Vagina (tissue), 2 donors: ENCODE measurements around the gene MAB21L2. TPM values are rescaled to one million over a fixed set of nuclear protein-coding genes. Genes with fewer than 3 reads are reported as not detected.
A peak's percentile ranks its signal among the peaks of the same experiment; 100 is the strongest.

ENCODE experiments used
- DNase-seq, 2 donors: peaks; one replicate each; pipeline ENCODE4 v3.0.0-alpha.2; 2017; ENCODE audit errors: extremely low spot score in 2 of 2
- H3K27ac ChIP-seq: fragments of 200-600 bp; sonication (generic); one replicate; pipeline ENCODE4 v1.5.1; 2019
- H3K27me3 ChIP-seq: fragments of 200-600 bp; sonication (generic); one replicate; pipeline ENCODE4 v1.5.1; 2019
- H3K36me3 ChIP-seq, 2 donors: fragments of 200-600 bp; sonication (generic); one replicate each; pipeline ENCODE4 v1.5.1; 2017 to 2019
- H3K4me1 ChIP-seq: fragments of 200-600 bp; sonication (generic); one replicate; pipeline ENCODE4 v1.5.1; 2019
- H3K4me3 ChIP-seq, 2 donors: fragments of 200-600 bp; sonication (generic); 1 replicate in 1 of 2; 2 replicates in 1 of 2; pipeline ENCODE4 v1.5.1; 2016 to 2019
- H3K9me3 ChIP-seq: fragments of 200-600 bp; sonication (generic); one replicate; pipeline ENCODE4 v1.5.1; 2019
- POLR2A ChIP-seq, 2 donors: fragments of 450-650 bp; IDR thresholded peaks; one replicate each; pipeline ENCODE4 v1.6.1; 2017; ENCODE audit warnings: antibody characterized with exemption in 2 of 2, mild to moderate bottlenecking in 2 of 2, moderate library complexity in 2 of 2
- POLR2AphosphoS5 ChIP-seq, 2 donors: sonication (generic); formaldehyde crosslinking; IDR thresholded peaks; one replicate each; pipeline ENCODE4 v1.9.0; 2017; ENCODE audit warnings: antibody characterized with exemption in 2 of 2, mild to moderate bottlenecking in 2 of 2, low read depth in 1 of 2; ENCODE audit not compliant: insufficient read depth in 1 of 2
- intact Hi-C: fragments of 100-400 bp; cut with DNase I; formaldehyde crosslinking; loops from one replicate; pipeline ENCODE4 v1.15.1; 2023
- total RNA-seq: library from RNA; depleted of rRNA; stranded (reverse); fragments of >200 nt; gene quantifications from one replicate; pipeline ENCODE4 v1.2.3, GENCODE V29; 2016
- TF ChIP-seq, protein P1 (sequence below), 3 experiments: fragments of 450-650 bp in 2 of 3; fragments of 200-600 bp in 1 of 3; sonication (generic) in 1 of 3; IDR thresholded peaks; one replicate each; pipeline ENCODE4 v1.5.1; 2017 to 2019; ENCODE audit warnings: antibody characterized with exemption in 3 of 3, mild to moderate bottlenecking in 2 of 3, moderate library complexity in 2 of 3

The MAB21L2 gene
- total RNA-seq, 1 donor from 2014 or later, result 0.25 TPM

DNA sequence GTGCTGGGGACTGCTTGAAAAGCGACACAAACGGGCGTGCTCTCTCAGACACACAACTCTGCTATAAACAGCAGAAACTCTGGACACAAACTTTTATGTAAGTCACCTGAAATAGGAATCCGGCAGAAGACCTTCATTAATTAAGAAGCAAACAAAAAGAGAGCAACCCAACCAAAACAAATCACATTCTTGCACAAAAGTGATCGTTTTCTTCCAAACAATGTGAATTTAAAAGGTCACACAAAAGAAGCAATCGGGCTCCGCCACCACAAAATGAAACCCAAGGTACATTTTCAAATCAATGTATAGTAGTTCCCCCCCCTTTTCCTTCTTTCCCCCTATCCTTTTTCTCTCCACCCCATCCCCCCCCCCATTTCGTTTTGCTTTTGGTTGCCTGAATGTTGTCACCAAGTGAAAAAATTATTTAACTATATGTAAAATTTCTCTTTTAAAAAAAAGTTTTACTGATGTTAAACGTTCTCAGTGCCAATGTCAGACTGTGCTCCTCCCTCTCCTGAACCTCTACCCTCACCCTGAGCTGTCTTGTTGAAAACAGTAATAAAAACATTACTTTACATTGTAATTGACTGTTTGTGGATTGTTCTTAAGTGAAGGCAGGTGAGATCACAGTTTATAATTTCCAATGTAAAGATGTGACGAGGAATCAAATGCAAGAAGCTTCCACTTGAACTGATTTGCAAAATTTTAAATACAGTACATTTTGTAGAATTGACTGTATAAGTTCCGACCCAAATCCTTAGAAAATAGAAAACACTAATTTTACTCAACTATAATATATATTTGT, 2.4 kb downstream of the MAB21L2 start:
- intact Hi-C loops, result no loop called here
- H3K4me3 ChIP-seq, result peak overlapping the region in 1 of 2 donors; percentile 30
- H3K27ac ChIP-seq, result no peak overlapping the region
- TF ChIP-seq POLR2A (IDR thresholded peaks at IDR 0.05) (no peak), POLR2AphosphoS5 (IDR thresholded peaks at IDR 0.05; ENCODE audit: insufficient read depth in 1 of 2, low read depth in 1 of 2) (no peak)
- TF ChIP-seq, protein P1, sequence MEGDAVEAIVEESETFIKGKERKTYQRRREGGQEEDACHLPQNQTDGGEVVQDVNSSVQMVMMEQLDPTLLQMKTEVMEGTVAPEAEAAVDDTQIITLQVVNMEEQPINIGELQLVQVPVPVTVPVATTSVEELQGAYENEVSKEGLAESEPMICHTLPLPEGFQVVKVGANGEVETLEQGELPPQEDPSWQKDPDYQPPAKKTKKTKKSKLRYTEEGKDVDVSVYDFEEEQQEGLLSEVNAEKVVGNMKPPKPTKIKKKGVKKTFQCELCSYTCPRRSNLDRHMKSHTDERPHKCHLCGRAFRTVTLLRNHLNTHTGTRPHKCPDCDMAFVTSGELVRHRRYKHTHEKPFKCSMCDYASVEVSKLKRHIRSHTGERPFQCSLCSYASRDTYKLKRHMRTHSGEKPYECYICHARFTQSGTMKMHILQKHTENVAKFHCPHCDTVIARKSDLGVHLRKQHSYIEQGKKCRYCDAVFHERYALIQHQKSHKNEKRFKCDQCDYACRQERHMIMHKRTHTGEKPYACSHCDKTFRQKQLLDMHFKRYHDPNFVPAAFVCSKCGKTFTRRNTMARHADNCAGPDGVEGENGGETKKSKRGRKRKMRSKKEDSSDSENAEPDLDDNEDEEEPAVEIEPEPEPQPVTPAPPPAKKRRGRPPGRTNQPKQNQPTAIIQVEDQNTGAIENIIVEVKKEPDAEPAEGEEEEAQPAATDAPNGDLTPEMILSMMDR (IDR thresholded peaks at IDR 0.05), result no peak
- H3K9me3 ChIP-seq, result no peaks in the 10 kb centered on the region
- H3K36me3 ChIP-seq, result peaks cover 0 to 14% of the 10 kb centered on the region in 2 donors
- H3K4me1 ChIP-seq, result no peaks in the 10 kb centered on the region
- DNase-seq, result no peak
- H3K27me3 ChIP-seq, result no peaks in the 10 kb centered on the region

DNA sequence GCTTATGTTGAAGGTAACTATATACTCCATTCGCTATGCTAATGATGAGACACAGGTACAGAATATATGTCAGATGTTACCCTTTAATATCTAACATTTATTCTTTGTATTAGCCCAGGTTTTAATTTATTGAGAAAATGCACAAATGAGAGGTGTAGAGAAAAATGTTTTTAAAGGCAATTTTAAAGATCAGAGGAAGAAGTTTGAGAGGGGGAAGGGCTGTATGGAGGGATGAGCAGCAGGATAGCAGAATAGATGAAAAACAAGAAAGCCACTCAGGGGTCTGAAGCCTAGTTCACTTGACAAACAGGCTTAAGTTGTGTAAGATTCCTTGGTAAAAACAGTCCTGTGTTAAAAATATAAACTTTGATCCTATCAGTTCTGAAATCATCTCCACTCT, 3.7 kb downstream of the MAB21L2 start:
- Histone ChIP-seq H3K36me3 (peaks cover 0 to 24% of the 10 kb centered on the region in 2 donors), H3K27me3 (no peaks in the 10 kb centered on the region), H3K4me3 (no peak overlapping the region), H3K4me1 (no peaks in the 10 kb centered on the region), H3K9me3 (no peaks in the 10 kb centered on the region), H3K27ac (no peak overlapping the region)
- TF ChIP-seq POLR2AphosphoS5 (IDR thresholded peaks at IDR 0.05; ENCODE audit: insufficient read depth in 1 of 2, low read depth in 1 of 2) (no peak), POLR2A (IDR thresholded peaks at IDR 0.05) (no peak)
- TF ChIP-seq, protein P1 (IDR thresholded peaks at IDR 0.05), result no peak
- no peak for DNase-seq
- intact Hi-C loops, result no loop called here

DNA sequence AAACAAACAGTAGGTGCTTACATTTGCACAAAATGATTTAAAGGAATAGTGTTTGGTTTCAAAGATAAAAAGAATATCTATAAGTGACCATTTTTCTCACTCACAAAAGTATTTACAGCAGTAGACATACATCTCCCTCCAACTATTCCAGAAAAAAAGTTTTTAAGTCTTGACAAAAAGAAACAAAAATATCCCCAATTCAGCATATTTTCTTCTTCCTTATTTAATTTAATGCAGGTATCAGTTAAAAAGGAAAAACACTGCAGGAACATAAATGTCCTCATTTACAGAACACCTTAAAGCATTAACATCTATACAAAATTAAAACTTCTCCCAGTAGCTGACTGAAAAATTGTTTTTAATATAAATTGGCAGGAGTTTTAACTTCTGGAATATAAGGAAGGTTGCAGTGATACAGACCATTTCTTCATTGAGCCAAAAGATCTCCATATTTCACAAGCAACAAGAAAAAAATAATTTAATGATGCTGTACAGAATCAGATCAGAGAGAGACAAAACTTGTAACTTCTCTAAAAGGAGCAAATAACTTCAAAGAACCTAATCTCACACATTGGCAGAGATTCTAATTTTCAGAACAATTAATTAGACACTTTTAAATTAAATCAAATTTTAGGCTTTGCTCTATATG, 4.3 kb downstream of the MAB21L2 start:
- TF ChIP-seq POLR2A (IDR thresholded peaks at IDR 0.05), result no peak
- TF ChIP-seq POLR2AphosphoS5 (IDR thresholded peaks at IDR 0.05; ENCODE audit: insufficient read depth in 1 of 2, low read depth in 1 of 2), result no peak
- Histone ChIP-seq H3K36me3 (peaks cover 0 to 24% of the 10 kb centered on the region in 2 donors), H3K27me3 (no peaks in the 10 kb centered on the region), H3K27ac (no peak overlapping the region), H3K4me3 (no peak overlapping the region), H3K4me1 (no peaks in the 10 kb centered on the region), H3K9me3 (no peaks in the 10 kb centered on the region)
- no peak for DNase-seq
- intact Hi-C loops, result no loop called here

DNA sequence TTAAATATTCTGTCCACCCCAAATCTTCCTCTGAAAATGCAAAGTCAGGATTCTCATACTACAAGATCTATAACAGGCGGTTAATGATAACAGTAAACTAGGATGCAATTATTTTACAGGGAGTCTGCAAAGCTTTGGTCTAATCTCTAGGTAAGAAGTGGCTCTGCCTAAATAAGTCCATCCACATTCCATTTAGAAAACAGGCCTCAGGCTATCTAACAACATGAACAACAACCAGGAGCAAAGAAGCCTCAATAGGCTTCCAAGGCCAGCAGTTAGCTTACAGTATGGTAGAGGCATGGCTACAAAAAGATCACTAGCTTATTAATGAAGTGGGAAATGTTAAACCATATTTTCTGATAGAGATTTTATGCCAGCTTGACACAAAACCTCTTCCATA, 6.4 kb downstream of the MAB21L2 start:
- H3K4me3 ChIP-seq, result no peak overlapping the region
- H3K27ac ChIP-seq, result no peak overlapping the region
- no peaks in the 10 kb centered on the region for H3K27me3 ChIP-seq
- no peaks in the 10 kb centered on the region for H3K4me1 ChIP-seq
- DNase-seq, result no peak
- H3K36me3 ChIP-seq, result peaks cover 0 to 18% of the 10 kb centered on the region in 2 donors
- intact Hi-C loops, result no loop called here
- TF ChIP-seq, protein P1 (IDR thresholded peaks at IDR 0.05), result no peak
- TF ChIP-seq POLR2A (IDR thresholded peaks at IDR 0.05) (no peak), POLR2AphosphoS5 (IDR thresholded peaks at IDR 0.05; ENCODE audit: insufficient read depth in 1 of 2, low read depth in 1 of 2) (no peak)
- H3K9me3 ChIP-seq, result no peaks in the 10 kb centered on the region

DNA sequence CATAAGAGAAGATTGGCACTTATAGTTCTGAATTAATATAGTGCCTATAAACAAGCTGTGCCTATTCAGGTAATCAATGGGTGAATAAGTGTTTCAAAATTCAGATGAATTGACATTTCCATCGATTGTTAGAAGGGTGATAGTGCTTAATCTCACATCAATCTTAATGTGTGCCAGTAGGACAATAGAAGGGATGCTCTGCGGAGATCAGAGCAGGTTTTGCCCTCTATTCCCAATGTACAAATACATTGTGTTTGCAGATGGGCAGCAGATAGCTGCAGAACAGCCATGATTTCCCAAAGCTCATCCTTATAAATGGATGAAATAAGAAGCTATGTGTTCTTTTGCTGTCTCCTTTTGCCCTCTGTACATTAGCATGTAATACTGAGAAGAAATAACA, 7.2 kb downstream of the MAB21L2 start:
- TF ChIP-seq, protein P1 (IDR thresholded peaks at IDR 0.05), result no peak
- TF ChIP-seq POLR2A (IDR thresholded peaks at IDR 0.05) (no peak), POLR2AphosphoS5 (IDR thresholded peaks at IDR 0.05; ENCODE audit: insufficient read depth in 1 of 2, low read depth in 1 of 2) (no peak)
- no peak for DNase-seq
- H3K27me3 ChIP-seq, result no peaks in the 10 kb centered on the region

More for the DNA sequence above, 7.2 kb downstream of the MAB21L2 start:
- intact Hi-C loops, result no loop called here
- Histone ChIP-seq H3K4me3 (no peak overlapping the region), H3K9me3 (no peaks in the 10 kb centered on the region), H3K27ac (no peak overlapping the region), H3K36me3 (peaks cover 0 to 11% of the 10 kb centered on the region in 2 donors), H3K4me1 (no peaks in the 10 kb centered on the region)
